ENCODE data around the gene AR.

DNA sequence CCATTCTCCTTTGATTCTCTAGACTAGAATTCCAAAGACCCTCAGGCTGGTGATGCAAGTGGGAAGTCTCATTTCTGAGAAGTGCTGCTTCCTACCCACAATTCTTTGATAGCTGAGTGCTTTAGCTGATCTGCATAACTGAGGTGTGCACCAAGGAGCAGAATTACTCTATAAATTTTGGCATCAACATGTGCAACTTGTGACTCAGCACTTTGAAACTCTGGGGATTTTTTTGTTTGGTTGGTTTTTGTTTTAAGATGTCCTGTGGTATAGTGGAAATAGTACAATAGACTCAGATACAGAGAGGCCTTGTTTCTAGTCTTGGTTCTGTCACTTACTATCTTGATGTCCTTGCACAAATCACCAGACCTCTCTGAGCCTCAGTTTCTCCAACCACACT lies 148.4 kb downstream of the AR start:
- TF ChIP-seq, protein P1, sequence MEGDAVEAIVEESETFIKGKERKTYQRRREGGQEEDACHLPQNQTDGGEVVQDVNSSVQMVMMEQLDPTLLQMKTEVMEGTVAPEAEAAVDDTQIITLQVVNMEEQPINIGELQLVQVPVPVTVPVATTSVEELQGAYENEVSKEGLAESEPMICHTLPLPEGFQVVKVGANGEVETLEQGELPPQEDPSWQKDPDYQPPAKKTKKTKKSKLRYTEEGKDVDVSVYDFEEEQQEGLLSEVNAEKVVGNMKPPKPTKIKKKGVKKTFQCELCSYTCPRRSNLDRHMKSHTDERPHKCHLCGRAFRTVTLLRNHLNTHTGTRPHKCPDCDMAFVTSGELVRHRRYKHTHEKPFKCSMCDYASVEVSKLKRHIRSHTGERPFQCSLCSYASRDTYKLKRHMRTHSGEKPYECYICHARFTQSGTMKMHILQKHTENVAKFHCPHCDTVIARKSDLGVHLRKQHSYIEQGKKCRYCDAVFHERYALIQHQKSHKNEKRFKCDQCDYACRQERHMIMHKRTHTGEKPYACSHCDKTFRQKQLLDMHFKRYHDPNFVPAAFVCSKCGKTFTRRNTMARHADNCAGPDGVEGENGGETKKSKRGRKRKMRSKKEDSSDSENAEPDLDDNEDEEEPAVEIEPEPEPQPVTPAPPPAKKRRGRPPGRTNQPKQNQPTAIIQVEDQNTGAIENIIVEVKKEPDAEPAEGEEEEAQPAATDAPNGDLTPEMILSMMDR (conservative IDR thresholded peaks at IDR 0.05; ENCODE audit: low read depth, low read length) = no peak
- no peak for TF ChIP-seq EZH2 (IDR thresholded peaks at IDR 0.05; ENCODE audit: low read length, unreplicated experiment)
